Measurements from ENCODE around the gene SSB. TPM values are rescaled to one million over a fixed set of nuclear protein-coding genes. Genes with fewer than 3 reads are reported as not detected.

Gene SSB
- total RNA-seq, 2 experiments from 2014 or later, result 112 to 120 TPM

- H3K27me3 Mint-ChIP-seq, result peaks cover 11% of the 10 kb centered on the region
- H3K4me1 Mint-ChIP-seq (ENCODE audit: low read depth), result peaks cover 7% of the 10 kb centered on the region
- H3K4me3 Mint-ChIP-seq, result peak overlapping the region; percentile 29
- intact Hi-C loops (cut with micrococcal nuclease), result no loop called here
- CTCF ChIA-PET, result interaction anchor here (0.7 to 1.5 kb wide), 5 partner anchors 10 to 288 kb away, joined by 3 to 4 read pairs (median 3); partner anchors contain the start of gene BBS5
- POLR2A ChIA-PET, result no interaction called here
- DNase-seq, result peak; percentile 64
- no peaks in the 10 kb centered on the region for H3K9me3 Mint-ChIP-seq
- H3K27ac Mint-ChIP-seq, result no peak overlapping the region
- H3K36me3 Mint-ChIP-seq, result no peaks in the 10 kb centered on the region
These were observed 31.3 kb upstream of the SSB start for GRCh38 chr2:169767243-169767888.

DNA sequence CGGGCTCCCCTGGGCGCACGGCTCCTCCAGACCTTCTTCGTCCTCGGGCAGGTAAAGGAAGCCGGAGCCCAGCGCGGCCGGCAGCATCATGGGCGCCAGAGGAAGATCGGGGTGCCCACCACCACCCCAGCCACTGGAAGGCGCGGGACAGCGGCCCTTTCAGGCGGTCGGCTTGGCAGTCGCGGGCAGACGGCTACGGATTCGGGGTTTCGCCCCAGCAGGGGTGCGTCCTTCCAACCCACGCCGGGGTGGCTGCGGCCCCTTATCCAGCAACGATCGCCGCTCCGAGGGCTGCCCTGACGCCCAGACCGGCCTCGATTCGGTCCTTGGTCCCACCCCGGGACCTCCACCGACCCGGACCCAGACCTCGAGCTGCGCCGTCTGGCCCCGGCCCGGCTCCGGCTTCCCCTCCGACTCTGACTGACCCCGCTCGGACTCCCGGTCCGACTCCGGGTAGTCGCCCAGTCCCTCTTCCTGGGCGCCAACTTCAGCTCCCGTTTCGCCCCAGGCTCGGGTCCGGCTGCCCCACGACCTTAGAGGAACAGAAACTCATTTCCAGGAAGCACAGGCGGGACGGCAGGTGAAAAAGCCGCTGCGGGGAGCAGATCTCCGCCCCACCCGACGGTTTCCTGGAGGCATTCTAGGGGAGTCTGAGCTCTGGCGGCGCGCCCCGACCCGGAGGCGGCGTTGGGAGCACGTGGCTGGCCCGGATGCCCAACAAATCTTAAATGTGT, 30.2 kb upstream of the SSB start:
- intact Hi-C loops (cut with micrococcal nuclease), result no loop called here
- no peaks in the 10 kb centered on the region for H3K36me3 Mint-ChIP-seq
- H3K4me1 Mint-ChIP-seq (ENCODE audit: low read depth), result peaks cover 7% of the 10 kb centered on the region
- DNase-seq, result peak; percentile 44
- CTCF ChIA-PET, result interaction anchor here (0.7 to 1.5 kb wide), 5 partner anchors 11 to 289 kb away, joined by 3 to 4 read pairs (median 3); partner anchors contain the start of gene BBS5
- peaks cover 10% of the 10 kb centered on the region for H3K27me3 Mint-ChIP-seq
- no peak overlapping the region for H3K27ac Mint-ChIP-seq
- H3K9me3 Mint-ChIP-seq, result no peaks in the 10 kb centered on the region
- peak overlapping the region; percentile 54 for H3K4me3 Mint-ChIP-seq
- POLR2A ChIA-PET, result no interaction called here

DNA sequence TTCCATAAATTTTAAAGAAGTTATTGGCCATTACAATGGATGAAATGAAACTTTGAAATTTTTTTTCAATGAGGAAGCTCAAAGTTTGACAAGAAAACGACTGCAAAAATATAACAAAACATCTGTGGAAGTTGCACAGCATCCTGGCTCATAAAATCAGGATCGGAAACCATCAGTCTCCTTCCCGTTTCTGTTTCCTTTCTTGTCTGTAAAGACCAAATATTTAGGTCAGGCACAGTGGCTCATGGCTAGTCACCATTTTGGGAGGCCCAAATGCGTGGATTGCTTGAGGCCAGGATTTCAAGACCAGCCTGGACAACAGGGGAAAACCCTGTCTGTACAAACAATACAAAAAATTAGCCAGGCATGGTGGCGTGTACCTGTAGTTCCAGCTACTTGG, 27.6 kb upstream of the SSB start:
- Mint-ChIP-seq H3K9me3 (no peaks in the 10 kb centered on the region), H3K4me3 (no peak overlapping the region), H3K4me1 (ENCODE audit: low read depth) (peaks cover 7% of the 10 kb centered on the region), H3K36me3 (no peaks in the 10 kb centered on the region), H3K27me3 (peaks cover 10% of the 10 kb centered on the region), H3K27ac (no peak overlapping the region)
- ChIA-PET CTCF (interaction anchor here (1.5 kb wide), 1 partner anchor 319 kb away, joined by 6 read pairs; no protein-coding TSS in a partner anchor), POLR2A (no interaction called here)
- DNase-seq, result no peak
- intact Hi-C loops (cut with micrococcal nuclease), result loop anchor here (2.0 kb wide), 1 partner anchor 28 kb away; the partner anchor contains the start of gene SSB

DNA sequence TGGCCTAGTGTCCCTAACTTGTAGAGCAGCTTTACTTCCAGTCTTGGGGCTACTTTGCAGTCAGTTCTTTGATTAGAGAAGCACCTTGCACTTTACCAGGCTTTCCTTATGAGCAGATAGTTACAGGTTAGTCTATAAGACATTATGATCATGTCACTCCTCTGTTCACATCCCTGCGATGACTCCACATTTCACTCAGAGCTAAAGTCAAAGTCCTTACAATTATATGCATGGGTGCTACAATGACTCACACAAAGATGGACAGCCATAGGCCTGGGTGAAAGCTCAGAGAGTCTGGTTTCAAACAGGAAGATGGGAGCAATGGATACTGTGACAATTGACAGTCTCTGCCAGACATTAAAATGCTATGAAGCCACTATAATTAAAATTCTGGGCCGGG, 27.1 kb upstream of the SSB start:
- Mint-ChIP-seq H3K36me3 (no peaks in the 10 kb centered on the region), H3K27ac (no peak overlapping the region), H3K27me3 (peaks cover 10% of the 10 kb centered on the region), H3K9me3 (no peaks in the 10 kb centered on the region), H3K4me1 (ENCODE audit: low read depth) (peaks cover 7% of the 10 kb centered on the region), H3K4me3 (no peak overlapping the region)
- POLR2A ChIA-PET, result no interaction called here
- CTCF ChIA-PET, result interaction anchor here (1.5 kb wide), 1 partner anchor 319 kb away, joined by 6 read pairs; no protein-coding TSS in a partner anchor
- no peak for DNase-seq
- intact Hi-C loops (cut with micrococcal nuclease), result loop anchor here (2.0 kb wide), 1 partner anchor 27 kb away; the partner anchor contains the start of gene SSB

- Mint-ChIP-seq H3K9me3 (no peaks in the 10 kb centered on the region), H3K27me3 (peaks cover 4% of the 10 kb centered on the region), H3K4me3 (no peak overlapping the region), H3K36me3 (no peaks in the 10 kb centered on the region), H3K27ac (no peak overlapping the region), H3K4me1 (ENCODE audit: low read depth) (peaks cover under 1% of the 10 kb centered on the region)
- intact Hi-C loops (cut with micrococcal nuclease), result no loop called here
- DNase-seq, result no peak
- ChIA-PET POLR2A (no interaction called here), CTCF (no interaction called here)
These were observed 26.0 kb upstream of the SSB start for GRCh38 chr2:169772651-169773050.

- Mint-ChIP-seq H3K36me3 (no peaks in the 10 kb centered on the region), H3K4me3 (no peak overlapping the region), H3K27ac (no peak overlapping the region), H3K9me3 (no peaks in the 10 kb centered on the region), H3K4me1 (ENCODE audit: low read depth) (no peaks in the 10 kb centered on the region), H3K27me3 (no peaks in the 10 kb centered on the region)
- intact Hi-C loops (cut with micrococcal nuclease), result no loop called here
- POLR2A ChIA-PET, result no interaction called here
- CTCF ChIA-PET, result no interaction called here
- DNase-seq, result no peak
These were observed 23.3 kb upstream of the SSB start for GRCh38 chr2:169775354-169775753.

- Mint-ChIP-seq H3K27me3 (no peaks in the 10 kb centered on the region), H3K27ac (no peak overlapping the region), H3K4me1 (ENCODE audit: low read depth) (no peaks in the 10 kb centered on the region), H3K36me3 (no peaks in the 10 kb centered on the region), H3K4me3 (no peak overlapping the region), H3K9me3 (no peaks in the 10 kb centered on the region)
- ChIA-PET CTCF (no interaction called here), POLR2A (no interaction called here)
- DNase-seq, result no peak
- intact Hi-C loops (cut with micrococcal nuclease), result no loop called here
These were observed 22.9 kb upstream of the SSB start for GRCh38 chr2:169775765-169776164.

GRCh38 chr2:169776252-169776761, 22.4 kb upstream of the SSB start:
- Mint-ChIP-seq H3K4me1 (ENCODE audit: low read depth) (no peaks in the 10 kb centered on the region), H3K27ac (no peak overlapping the region), H3K4me3 (no peak overlapping the region), H3K27me3 (peaks cover 2% of the 10 kb centered on the region), H3K36me3 (no peaks in the 10 kb centered on the region), H3K9me3 (no peaks in the 10 kb centered on the region)
- intact Hi-C loops (cut with micrococcal nuclease), result no loop called here
- CTCF ChIA-PET, result no interaction called here
- POLR2A ChIA-PET, result no interaction called here
- DNase-seq, result no peak

DNA sequence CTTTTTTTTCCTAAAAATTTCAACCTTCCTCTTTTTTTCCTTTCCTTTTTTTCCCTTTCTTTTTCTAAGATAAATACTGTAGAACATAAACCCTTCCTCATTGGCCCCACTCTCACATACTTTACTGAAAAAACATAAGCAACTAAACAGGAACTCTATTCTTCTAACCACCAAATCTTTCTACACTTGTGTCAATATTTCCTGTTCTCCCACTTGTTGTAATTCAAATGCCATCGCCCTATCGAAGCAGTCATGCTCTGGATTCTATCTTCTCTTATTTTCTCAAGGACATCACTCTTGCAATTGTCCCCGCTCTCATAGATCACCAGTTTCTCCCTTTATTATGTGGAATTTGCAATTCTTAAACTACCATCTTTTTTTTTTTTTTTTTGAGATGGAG, 20.2 kb upstream of the SSB start:
- H3K27me3 Mint-ChIP-seq, result peaks cover 6% of the 10 kb centered on the region
- DNase-seq, result no peak
- intact Hi-C loops (cut with micrococcal nuclease), result no loop called here
- ChIA-PET POLR2A (no interaction called here), CTCF (no interaction called here)
- no peaks in the 10 kb centered on the region for H3K9me3 Mint-ChIP-seq
- H3K4me1 Mint-ChIP-seq (ENCODE audit: low read depth), result no peaks in the 10 kb centered on the region
- no peaks in the 10 kb centered on the region for H3K36me3 Mint-ChIP-seq
- no peak overlapping the region for H3K4me3 Mint-ChIP-seq
- H3K27ac Mint-ChIP-seq, result no peak overlapping the region

GRCh38 chr2:169781249-169782013, 17.2 kb upstream of the SSB start:
- no peaks in the 10 kb centered on the region for H3K36me3 Mint-ChIP-seq
- no peaks in the 10 kb centered on the region for H3K9me3 Mint-ChIP-seq
- peaks cover 8% of the 10 kb centered on the region for H3K27me3 Mint-ChIP-seq
- intact Hi-C loops (cut with micrococcal nuclease), result no loop called here
- no peak overlapping the region for H3K4me3 Mint-ChIP-seq
- DNase-seq, result no peak
- no peak overlapping the region for H3K27ac Mint-ChIP-seq
- CTCF ChIA-PET, result interaction anchor here (1.2 kb wide), 1 partner anchor 147 kb away, joined by 3 read pairs; no protein-coding TSS in a partner anchor
- POLR2A ChIA-PET, result no interaction called here
- H3K4me1 Mint-ChIP-seq (ENCODE audit: low read depth), result no peaks in the 10 kb centered on the region

DNA sequence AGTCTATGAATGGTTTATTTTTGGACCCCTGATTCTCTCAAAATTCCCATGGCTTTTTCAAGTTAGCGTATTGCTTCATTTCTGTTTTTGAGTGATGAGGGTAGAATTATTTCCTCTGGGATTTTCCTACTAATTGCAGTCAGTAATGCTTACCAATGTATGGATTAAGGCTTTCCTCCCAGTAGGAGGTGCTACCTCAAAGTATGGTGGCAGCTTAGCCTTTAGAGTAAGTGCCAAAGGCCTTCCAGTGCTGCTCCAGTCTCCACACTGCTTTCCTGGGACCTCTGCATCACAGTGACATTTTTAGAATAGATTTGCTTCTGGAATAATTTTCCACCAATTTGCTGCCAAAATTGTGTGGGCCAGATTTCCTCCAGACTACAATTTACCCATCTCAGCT, 16.2 kb upstream of the SSB start:
- Mint-ChIP-seq H3K4me1 (ENCODE audit: low read depth) (no peaks in the 10 kb centered on the region), H3K36me3 (no peaks in the 10 kb centered on the region), H3K27me3 (peaks cover 8% of the 10 kb centered on the region), H3K4me3 (no peak overlapping the region), H3K9me3 (no peaks in the 10 kb centered on the region), H3K27ac (no peak overlapping the region)
- ChIA-PET CTCF (interaction anchor here (0.7 to 1.2 kb wide), 4 partner anchors 9 to 146 kb away, joined by 3 to 5 read pairs (median 3); partner anchors contain the start of gene METTL5), POLR2A (no interaction called here)
- intact Hi-C loops (cut with micrococcal nuclease), result no loop called here
- no peak for DNase-seq

DNA sequence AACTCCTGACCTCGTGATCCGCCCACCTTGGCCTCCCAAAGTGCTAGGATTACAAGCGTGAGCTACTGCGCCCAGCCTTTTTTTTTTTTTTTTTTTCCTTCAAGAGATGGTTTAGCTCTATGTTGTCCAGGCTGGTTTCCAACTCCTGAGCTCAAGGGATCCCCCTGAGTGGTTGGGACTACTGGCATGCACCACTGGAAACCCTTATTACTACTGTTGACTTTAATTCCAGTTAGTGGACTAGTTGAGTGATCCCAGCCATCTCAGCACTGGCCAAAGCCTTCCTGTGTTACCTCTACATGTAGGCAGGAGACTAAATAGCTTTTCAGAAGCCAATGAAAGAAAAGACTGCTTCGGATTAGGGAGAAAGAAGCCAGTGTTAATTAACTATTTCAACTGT, 8.1 kb upstream of the SSB start:
- no peak for DNase-seq
- ChIA-PET CTCF (interaction anchor here (1.3 kb wide), 1 partner anchor 260 kb away, joined by 4 read pairs; no protein-coding TSS in a partner anchor), POLR2A (no interaction called here)
- peaks cover 23% of the 10 kb centered on the region for H3K27me3 Mint-ChIP-seq
- H3K36me3 Mint-ChIP-seq, result no peaks in the 10 kb centered on the region
- peaks cover 5% of the 10 kb centered on the region for H3K4me1 Mint-ChIP-seq (ENCODE audit: low read depth)
- H3K4me3 Mint-ChIP-seq, result no peak overlapping the region
- no peak overlapping the region for H3K27ac Mint-ChIP-seq
- intact Hi-C loops (cut with micrococcal nuclease), result no loop called here
- H3K9me3 Mint-ChIP-seq, result no peaks in the 10 kb centered on the region

All from activated CD4-positive, alpha-beta memory T cell treated with anti-CD3 and anti-CD28 coated beads for 36 hours (primary cell).